Measurements from ENCODE around the gene SGCD.

- TF ChIP-seq CTCF (IDR thresholded peaks at IDR 0.05): no peak
- TF ChIP-seq POLR2A (IDR thresholded peaks at IDR 0.05): no peak
These were observed 380.8 kb downstream of the SGCD start for GRCh38 chr5:156707750-156708149.
